GM12873 (cell line): ENCODE measurements around the gene KLHL22.

Experiments
- TF ChIP-seq, protein P1 (sequence below): IDR thresholded peaks from 2 replicates; pipeline ENCODE4 v1.5.1; 2012; ENCODE audit warnings: low read depth, mild to moderate bottlenecking, moderate library complexity, low read length, control low read depth; ENCODE audit not compliant: insufficient read depth; ENCODE audit errors: missing control alignments

KLHL22 gene

GRCh38 chr22:20464096-20464614 is 31.4 kb downstream of the KLHL22 start:
- TF ChIP-seq, protein P1, sequence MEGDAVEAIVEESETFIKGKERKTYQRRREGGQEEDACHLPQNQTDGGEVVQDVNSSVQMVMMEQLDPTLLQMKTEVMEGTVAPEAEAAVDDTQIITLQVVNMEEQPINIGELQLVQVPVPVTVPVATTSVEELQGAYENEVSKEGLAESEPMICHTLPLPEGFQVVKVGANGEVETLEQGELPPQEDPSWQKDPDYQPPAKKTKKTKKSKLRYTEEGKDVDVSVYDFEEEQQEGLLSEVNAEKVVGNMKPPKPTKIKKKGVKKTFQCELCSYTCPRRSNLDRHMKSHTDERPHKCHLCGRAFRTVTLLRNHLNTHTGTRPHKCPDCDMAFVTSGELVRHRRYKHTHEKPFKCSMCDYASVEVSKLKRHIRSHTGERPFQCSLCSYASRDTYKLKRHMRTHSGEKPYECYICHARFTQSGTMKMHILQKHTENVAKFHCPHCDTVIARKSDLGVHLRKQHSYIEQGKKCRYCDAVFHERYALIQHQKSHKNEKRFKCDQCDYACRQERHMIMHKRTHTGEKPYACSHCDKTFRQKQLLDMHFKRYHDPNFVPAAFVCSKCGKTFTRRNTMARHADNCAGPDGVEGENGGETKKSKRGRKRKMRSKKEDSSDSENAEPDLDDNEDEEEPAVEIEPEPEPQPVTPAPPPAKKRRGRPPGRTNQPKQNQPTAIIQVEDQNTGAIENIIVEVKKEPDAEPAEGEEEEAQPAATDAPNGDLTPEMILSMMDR, result no peak

- TF ChIP-seq, protein P1, result no peak
Measured at GRCh38 chr22:20463324-20464095, 32.1 kb downstream of the KLHL22 start.

DNA sequence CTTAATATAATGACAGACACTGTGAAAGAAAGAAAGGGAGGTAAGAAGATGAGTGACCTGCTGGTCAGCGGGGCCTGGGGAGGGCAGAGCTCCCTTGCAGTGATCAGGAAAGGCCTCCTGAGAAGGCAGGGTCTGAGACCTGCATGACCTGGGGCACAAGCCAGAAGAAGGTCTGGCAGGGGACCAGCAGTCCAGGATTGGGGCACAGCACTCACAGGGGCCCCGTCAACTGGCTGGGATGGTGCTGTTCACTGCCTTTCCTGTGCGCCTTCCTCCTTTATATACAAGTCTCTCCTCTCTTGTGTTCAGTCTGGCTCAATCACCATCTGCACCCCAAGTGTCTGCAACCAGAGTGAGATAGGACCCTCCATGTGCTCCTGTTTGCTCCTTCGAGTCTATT is 35.7 kb downstream of the KLHL22 start:
- TF ChIP-seq, protein P1, result no peak

- TF ChIP-seq, protein P1, result no peak
Measured at GRCh38 chr22:20459152-20459542, 36.4 kb downstream of the KLHL22 start.

DNA sequence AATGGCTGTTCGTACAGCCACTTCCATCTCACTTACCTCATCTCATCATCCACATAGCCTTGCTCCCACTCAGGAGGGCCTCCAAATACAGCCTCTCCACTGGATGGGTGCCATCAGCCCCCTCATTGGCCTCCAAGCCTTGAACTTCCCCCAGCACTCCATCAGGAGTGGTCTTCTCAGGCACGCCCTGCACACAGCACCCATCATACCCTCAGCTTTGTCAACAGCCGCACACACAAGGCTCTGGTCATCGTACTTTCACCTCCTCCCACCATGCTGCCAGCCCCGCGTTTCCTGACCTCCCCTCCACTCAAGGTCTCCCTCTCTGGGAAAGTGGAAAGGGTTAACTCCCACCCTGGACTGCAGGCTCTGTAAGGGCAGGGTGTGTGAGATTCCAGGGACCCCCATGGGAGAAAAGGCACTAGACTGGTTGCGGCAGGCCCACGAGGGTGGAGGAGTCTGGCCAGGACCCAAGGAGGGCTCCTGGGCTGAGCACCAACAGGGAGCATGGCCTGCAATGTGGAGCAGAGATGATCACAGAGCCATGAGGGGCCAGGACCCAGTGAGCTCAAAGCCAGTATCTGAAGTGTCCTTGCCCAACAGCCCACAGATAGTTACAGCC is 37.0 kb downstream of the KLHL22 start:
- TF ChIP-seq, protein P1, result no peak

GRCh38 chr22:20457506-20458240 is 37.9 kb downstream of the KLHL22 start:
- TF ChIP-seq, protein P1, result no peak

DNA sequence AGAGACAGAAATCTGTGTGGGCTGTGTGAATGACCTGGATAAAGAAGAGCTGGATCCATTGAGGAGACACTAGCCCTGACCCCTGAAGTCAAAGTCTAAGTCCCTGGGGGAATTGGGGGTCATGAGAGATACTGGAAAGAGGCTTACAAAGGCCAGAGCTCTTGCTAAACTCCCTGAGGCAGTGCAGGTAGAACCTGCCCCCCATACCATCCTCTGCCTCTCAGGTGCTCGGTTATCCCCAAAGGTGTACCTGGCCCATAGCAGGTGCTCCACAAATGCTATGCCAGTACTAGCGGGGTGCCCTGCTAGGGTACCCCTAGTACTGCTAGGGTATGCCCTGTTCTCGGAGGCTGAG is 38.9 kb downstream of the KLHL22 start:
- TF ChIP-seq, protein P1, result no peak
